Right hindlimb (tissue), 1 donor: ENCODE data around the gene MYADML2.

Experiments used
- DNase-seq: peaks from one replicate; pipeline ENCODE4 v3.0.0-alpha.2; 2018

MYADML2 gene

GRCh38 chr17:81934850-81935708 is 12.0 kb downstream of the MYADML2 start:
- DNase-seq = no peak

- DNase-seq = no peak
Observed at GRCh38 chr17:81934098-81934757, 12.8 kb downstream of the MYADML2 start.

- DNase-seq = no peak
Observed at GRCh38 chr17:81933178-81933699, 13.8 kb downstream of the MYADML2 start.

- DNase-seq = peak; percentile 19
Observed at GRCh38 chr17:81932333-81932983, 14.6 kb downstream of the MYADML2 start.

GRCh38 chr17:81931557-81932332 is 15.3 kb downstream of the MYADML2 start:
- peak; percentile 35 for DNase-seq

GRCh38 chr17:81931189-81931556 is 15.9 kb downstream of the MYADML2 start:
- DNase-seq = peak; percentile 25

GRCh38 chr17:81930142-81931125 is 16.6 kb downstream of the MYADML2 start:
- DNase-seq = no peak

GRCh38 chr17:81929253-81930141 is 17.5 kb downstream of the MYADML2 start:
- DNase-seq = no peak

GRCh38 chr17:81928544-81929252 is 18.3 kb downstream of the MYADML2 start:
- no peak for DNase-seq

GRCh38 chr17:81927653-81928543 is 19.1 kb downstream of the MYADML2 start, which contains the start of gene MAFG:
Gene MAFG, minus strand, starts transcription at chr17:81927735. Its CDS starts 4,550 bp downstream, at chr17:81923185.
- peak; percentile 97 for DNase-seq

- no peak for DNase-seq
Observed at GRCh38 chr17:81927152-81927652, 19.8 kb downstream of the MYADML2 start.

GRCh38 chr17:81926451-81927151 is 20.4 kb downstream of the MYADML2 start:
- peak; percentile 77 for DNase-seq

GRCh38 chr17:81925860-81926450 is 21.1 kb downstream of the MYADML2 start:
- no peak for DNase-seq

- no peak for DNase-seq
Observed at GRCh38 chr17:81924557-81925532, 22.2 kb downstream of the MYADML2 start.

- DNase-seq = peak; percentile 68
Observed at GRCh38 chr17:81923302-81924260, 23.5 kb downstream of the MYADML2 start.
